NT2/D1 (cell line): ENCODE measurements around the gene CCDC177.
A peak's percentile ranks its signal among the peaks of the same experiment; 100 is the strongest.

ENCODE experiments used
- DNase-seq: peaks from one replicate; pipeline ENCODE4 v3.0.0-alpha.2; 2011; ENCODE audit warnings: low read depth, low spot score
- H3K27me3 ChIP-seq: 2 replicates; pipeline ENCODE4 v1.6.0; 2011; ENCODE audit warnings: mild to moderate bottlenecking; ENCODE audit not compliant: insufficient read length, insufficient read depth
- H3K36me3 ChIP-seq: 2 replicates; pipeline ENCODE4 v1.6.1; 2011; ENCODE audit warnings: mild to moderate bottlenecking, low read length, mixed read lengths; ENCODE audit not compliant: insufficient read depth, insufficient read length
- H3K4me1 ChIP-seq: 2 replicates; pipeline ENCODE4 v1.5.1; 2011; ENCODE audit not compliant: insufficient read depth, insufficient read length
- H3K4me3 ChIP-seq: 2 replicates; pipeline ENCODE4 v1.5.1; 2011; ENCODE audit warnings: low read depth; ENCODE audit not compliant: insufficient read length
- H3K9ac ChIP-seq: 2 replicates; pipeline ENCODE4 v1.6.0; 2011; ENCODE audit warnings: low read depth; ENCODE audit not compliant: insufficient read length
- H3K9me3 ChIP-seq: 2 replicates; pipeline ENCODE4 v1.5.1; 2011; ENCODE audit warnings: mild to moderate bottlenecking, low read length; ENCODE audit not compliant: insufficient read depth
- SUZ12 ChIP-seq: IDR thresholded peaks from 2 replicates; pipeline ENCODE4 v1.6.1; 2011; ENCODE audit not compliant: insufficient read length, insufficient read depth; ENCODE audit errors: extremely low read depth
- YY1 ChIP-seq: IDR thresholded peaks from 2 replicates; pipeline ENCODE4 v1.6.1; 2011; ENCODE audit not compliant: insufficient read length, insufficient read depth
- ZNF274 ChIP-seq: IDR thresholded peaks from 2 replicates; pipeline ENCODE4 v1.6.1; 2011; ENCODE audit warnings: mild to moderate bottlenecking, low read depth, low read length

Gene CCDC177

GRCh38 chr14:69574263-69574953 lies at the start of gene CCDC177:
TSS of gene CCDC177 (minus strand) at chr14:69574871. CDS start at chr14:69573622, 1,249 bp downstream.
- no peak for TF ChIP-seq ZNF274
- TF ChIP-seq SUZ12: no peak
- no peak for TF ChIP-seq YY1
- Histone ChIP-seq H3K27me3 (peaks cover 34% of the 10 kb centered on the region), H3K9me3 (no peaks in the 10 kb centered on the region; the same call in 1 of the 2 replicates), H3K9ac (peak within 1 kb of the TSS; percentile 61), H3K36me3 (no peaks in the 10 kb centered on the region), H3K4me1 (peaks cover 9% of the 10 kb centered on the region), H3K4me3 (peak within 1 kb of the TSS; percentile 43)
- DNase-seq: no peak

DNA sequence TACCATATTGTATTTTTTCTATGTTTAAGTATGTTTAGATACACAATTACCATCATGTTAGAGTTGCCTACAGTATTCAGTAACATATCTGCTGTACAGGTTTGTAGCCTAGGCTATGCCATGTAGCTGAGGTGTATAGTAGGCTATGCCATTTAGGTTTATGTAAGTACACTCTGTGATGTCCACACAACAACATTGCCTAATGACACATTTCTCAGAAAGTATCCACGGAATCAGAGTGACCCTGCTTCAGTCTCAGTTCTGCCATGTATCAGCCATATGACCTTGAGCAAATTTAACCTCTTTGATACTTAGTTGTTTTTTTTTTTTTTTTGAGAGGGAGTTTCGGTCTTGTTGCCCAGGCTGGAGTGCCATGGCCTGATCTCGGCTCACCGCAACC lies 49.5 kb upstream of the CCDC177 start:
- Histone ChIP-seq H3K9me3 (no peaks in the 10 kb centered on the region), H3K36me3 (no peaks in the 10 kb centered on the region), H3K4me1 (peaks cover 4% of the 10 kb centered on the region), H3K9ac (no peak overlapping the region), H3K4me3 (no peak overlapping the region), H3K27me3 (no peaks in the 10 kb centered on the region)
- TF ChIP-seq ZNF274 (no peak), YY1 (no peak), SUZ12 (no peak)
- no peak for DNase-seq

- TF ChIP-seq ZNF274 (no peak), YY1 (no peak)
- Histone ChIP-seq H3K9me3 (no peaks in the 10 kb centered on the region), H3K4me3 (no peak overlapping the region), H3K9ac (no peak overlapping the region), H3K36me3 (no peaks in the 10 kb centered on the region), H3K4me1 (peaks cover 4% of the 10 kb centered on the region), H3K27me3 (no peaks in the 10 kb centered on the region)
- DNase-seq: no peak
Observed at GRCh38 chr14:69620981-69621380, 46.3 kb upstream of the CCDC177 start.

GRCh38 chr14:69620211-69620611 lies 45.5 kb upstream of the CCDC177 start:
- Histone ChIP-seq H3K27me3 (no peaks in the 10 kb centered on the region), H3K36me3 (no peaks in the 10 kb centered on the region), H3K9ac (no peak overlapping the region), H3K9me3 (no peaks in the 10 kb centered on the region), H3K4me1 (no peaks in the 10 kb centered on the region), H3K4me3 (no peak overlapping the region)
- no peak for DNase-seq
- TF ChIP-seq ZNF274: no peak
- no peak for TF ChIP-seq SUZ12
- TF ChIP-seq YY1: no peak

GRCh38 chr14:69619012-69619411 lies 44.3 kb upstream of the CCDC177 start:
- TF ChIP-seq SUZ12 (no peak), ZNF274 (no peak), YY1 (no peak)
- no peak overlapping the region for H3K4me3 ChIP-seq
- H3K36me3 ChIP-seq: no peaks in the 10 kb centered on the region
- H3K27me3 ChIP-seq: no peaks in the 10 kb centered on the region
- H3K4me1 ChIP-seq: no peaks in the 10 kb centered on the region
- no peak for DNase-seq
- no peaks in the 10 kb centered on the region for H3K9me3 ChIP-seq
- H3K9ac ChIP-seq: no peak overlapping the region

- no peak for DNase-seq
- no peaks in the 10 kb centered on the region for H3K9me3 ChIP-seq
- no peak for TF ChIP-seq YY1
- no peak for TF ChIP-seq SUZ12
- TF ChIP-seq ZNF274: no peak
- H3K27me3 ChIP-seq: no peaks in the 10 kb centered on the region
- H3K4me1 ChIP-seq: no peaks in the 10 kb centered on the region
- no peak overlapping the region for H3K4me3 ChIP-seq
- H3K9ac ChIP-seq: no peak overlapping the region
- no peaks in the 10 kb centered on the region for H3K36me3 ChIP-seq
Observed at GRCh38 chr14:69617796-69618195, 43.1 kb upstream of the CCDC177 start.

- TF ChIP-seq SUZ12 (no peak), ZNF274 (no peak), YY1 (no peak)
- Histone ChIP-seq H3K9me3 (no peaks in the 10 kb centered on the region), H3K9ac (no peak overlapping the region), H3K27me3 (peaks cover 8% of the 10 kb centered on the region), H3K4me3 (no peak overlapping the region), H3K4me1 (no peaks in the 10 kb centered on the region), H3K36me3 (no peaks in the 10 kb centered on the region)
- DNase-seq: no peak
Observed at GRCh38 chr14:69616408-69616773, 41.7 kb upstream of the CCDC177 start.
